HG03039 (cell line): ENCODE data around the gene RBFOX2.

ENCODE experiments used
- ATAC-seq: cut with Tn5 transposase; IDR thresholded peaks from one replicate; pipeline ENCODE4 v1.9.1; 2021; ENCODE audit warnings: mild to moderate bottlenecking, moderate library complexity; ENCODE audit not compliant: unreplicated experiment

Gene RBFOX2

GRCh38 chr22:35947794-35948425, 80.7 kb downstream of the RBFOX2 start:
- ATAC-seq, result no peak

GRCh38 chr22:35944458-35944857, 84.2 kb downstream of the RBFOX2 start:
- no peak for ATAC-seq

GRCh38 chr22:35940166-35940565, 88.5 kb downstream of the RBFOX2 start:
- no peak for ATAC-seq

- ATAC-seq, result no peak
These were observed 90.4 kb downstream of the RBFOX2 start for GRCh38 chr22:35938226-35938625.

- no peak for ATAC-seq
These were observed 97.7 kb downstream of the RBFOX2 start for GRCh38 chr22:35930933-35931332.

- no peak for ATAC-seq
These were observed 100.3 kb downstream of the RBFOX2 start for GRCh38 chr22:35928285-35928798.

GRCh38 chr22:35923026-35923425, 105.6 kb downstream of the RBFOX2 start:
- ATAC-seq, result no peak

DNA sequence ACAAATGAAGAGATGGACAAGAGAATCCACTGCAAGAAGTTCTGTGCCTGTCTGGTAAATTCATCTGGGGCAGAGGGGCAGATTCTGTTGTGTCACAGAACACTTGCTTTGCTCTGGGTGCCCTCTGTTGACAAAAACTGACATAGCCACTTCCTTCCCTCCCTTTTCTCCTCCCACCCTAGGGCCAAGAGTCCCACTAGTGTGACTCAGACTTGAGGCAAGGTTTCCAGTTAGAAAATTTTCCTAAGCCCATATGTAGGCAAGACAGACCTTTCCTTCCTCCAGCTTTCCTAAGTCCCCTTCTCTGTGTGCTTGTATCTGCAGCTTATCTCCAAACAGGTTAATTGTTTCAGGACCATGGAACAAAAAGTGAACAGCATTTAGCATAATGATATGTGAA, 106.8 kb downstream of the RBFOX2 start:
- ATAC-seq, result no peak

DNA sequence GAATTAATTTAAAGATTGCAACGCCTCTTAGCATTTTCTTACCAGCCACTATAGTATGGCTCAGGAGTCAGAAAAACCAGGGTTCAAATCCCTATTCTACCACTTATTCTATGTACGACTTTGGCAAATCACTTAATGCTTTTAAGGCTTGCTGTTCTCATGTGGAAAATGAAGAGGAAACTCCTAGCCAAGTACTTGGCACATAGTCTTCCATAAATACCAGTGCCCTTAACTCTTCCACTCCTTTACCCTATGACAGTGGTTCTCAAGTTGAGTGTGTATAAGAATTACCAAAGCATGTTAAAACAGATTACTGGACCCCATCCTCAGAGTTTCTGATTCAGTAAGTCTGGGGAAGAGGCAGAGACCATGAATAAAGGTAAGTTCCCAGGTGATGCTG, 107.6 kb downstream of the RBFOX2 start:
- ATAC-seq, result no peak

- no peak for ATAC-seq
These were observed 109.6 kb downstream of the RBFOX2 start for GRCh38 chr22:35919002-35919542.

DNA sequence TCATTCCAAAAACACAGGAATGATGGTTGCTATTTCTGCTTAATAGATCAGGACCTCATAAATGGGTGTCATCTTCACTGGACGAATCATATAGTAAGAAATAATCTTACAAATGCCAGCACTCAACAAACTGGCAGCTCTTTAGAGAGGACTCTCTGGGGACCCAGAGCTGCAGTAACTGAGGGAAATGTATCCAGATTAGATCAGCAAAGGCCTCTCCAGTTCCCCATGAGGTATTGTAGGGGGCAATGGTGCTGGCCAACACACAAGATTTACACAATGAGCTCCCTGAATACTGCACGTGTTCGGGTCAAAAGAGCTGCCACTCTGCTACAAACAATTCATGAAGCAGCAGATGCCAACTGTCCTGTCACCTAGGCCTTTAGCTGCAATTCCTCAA, 110.2 kb downstream of the RBFOX2 start:
- no peak for ATAC-seq

DNA sequence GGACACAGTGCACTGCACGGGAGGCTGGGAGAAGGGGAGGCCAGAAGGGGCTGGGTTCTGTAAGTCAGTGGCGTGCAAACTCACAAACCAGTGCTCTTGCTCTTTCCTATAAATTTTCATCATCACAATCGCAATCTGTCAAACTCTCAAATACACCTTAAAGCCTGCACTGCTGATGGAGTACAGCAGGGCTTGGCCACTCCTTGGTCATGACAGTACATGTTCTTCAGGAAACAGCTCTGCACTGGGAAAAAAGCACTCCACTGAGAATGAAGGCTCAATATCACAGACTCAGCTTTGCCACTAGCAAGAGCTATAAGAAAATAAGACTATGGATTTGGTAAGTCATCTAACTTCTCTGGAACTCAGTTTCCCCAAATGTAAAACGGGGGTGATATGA, 111.0 kb downstream of the RBFOX2 start:
- ATAC-seq, result no peak

DNA sequence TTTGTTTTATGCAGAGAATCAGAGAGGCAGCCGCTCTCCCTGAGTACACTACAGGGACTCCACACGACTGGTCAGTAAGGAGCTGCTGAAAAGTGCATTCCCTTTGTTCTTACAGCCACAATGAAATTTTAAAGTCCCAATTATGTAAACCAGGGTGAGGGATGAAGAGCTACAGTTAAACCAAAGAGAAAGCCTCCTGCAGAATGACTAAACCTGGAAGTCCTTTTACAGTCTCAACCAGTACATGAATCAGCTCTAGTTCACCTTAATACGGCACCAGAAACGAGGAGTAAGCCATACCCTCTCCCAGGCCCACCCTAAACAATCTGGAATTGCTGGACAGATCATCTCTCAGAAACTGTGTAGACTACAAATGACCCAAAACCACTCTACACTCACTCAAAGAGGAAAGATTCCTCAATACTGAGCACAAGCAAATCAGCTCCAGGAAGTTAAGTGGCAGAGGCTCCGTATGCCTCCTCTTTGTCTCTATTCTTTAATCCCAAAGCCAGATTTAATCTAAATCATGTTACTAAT, 113.1 kb downstream of the RBFOX2 start:
- no peak for ATAC-seq

- no peak for ATAC-seq
These were observed 113.8 kb downstream of the RBFOX2 start for GRCh38 chr22:35914665-35915476.

GRCh38 chr22:35914357-35914664, 114.3 kb downstream of the RBFOX2 start:
- no peak for ATAC-seq

- ATAC-seq, result no peak
These were observed 114.7 kb downstream of the RBFOX2 start for GRCh38 chr22:35913925-35914324.

DNA sequence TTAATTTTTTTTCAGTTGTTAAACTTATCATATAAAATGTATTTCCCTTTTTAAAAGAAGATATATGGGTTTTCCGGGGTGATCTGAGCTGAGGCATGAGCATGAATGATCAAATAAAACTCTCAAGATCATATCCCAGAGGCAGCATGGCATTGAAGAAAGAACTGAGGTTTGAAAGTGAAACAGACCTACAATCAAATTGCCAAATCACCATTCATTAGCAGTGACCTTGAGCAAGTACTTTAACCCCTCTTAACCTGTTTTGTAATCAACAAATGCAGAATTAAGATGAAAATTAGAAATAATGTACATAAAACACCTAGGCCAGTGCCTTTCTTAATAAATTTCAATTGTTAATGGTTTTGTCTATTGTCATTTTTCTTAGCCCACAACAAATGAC, 116.0 kb downstream of the RBFOX2 start:
- no peak for ATAC-seq

- ATAC-seq, result no peak
These were observed 116.7 kb downstream of the RBFOX2 start for GRCh38 chr22:35911877-35912276.

GRCh38 chr22:35910926-35911325, 117.7 kb downstream of the RBFOX2 start:
- no peak for ATAC-seq

DNA sequence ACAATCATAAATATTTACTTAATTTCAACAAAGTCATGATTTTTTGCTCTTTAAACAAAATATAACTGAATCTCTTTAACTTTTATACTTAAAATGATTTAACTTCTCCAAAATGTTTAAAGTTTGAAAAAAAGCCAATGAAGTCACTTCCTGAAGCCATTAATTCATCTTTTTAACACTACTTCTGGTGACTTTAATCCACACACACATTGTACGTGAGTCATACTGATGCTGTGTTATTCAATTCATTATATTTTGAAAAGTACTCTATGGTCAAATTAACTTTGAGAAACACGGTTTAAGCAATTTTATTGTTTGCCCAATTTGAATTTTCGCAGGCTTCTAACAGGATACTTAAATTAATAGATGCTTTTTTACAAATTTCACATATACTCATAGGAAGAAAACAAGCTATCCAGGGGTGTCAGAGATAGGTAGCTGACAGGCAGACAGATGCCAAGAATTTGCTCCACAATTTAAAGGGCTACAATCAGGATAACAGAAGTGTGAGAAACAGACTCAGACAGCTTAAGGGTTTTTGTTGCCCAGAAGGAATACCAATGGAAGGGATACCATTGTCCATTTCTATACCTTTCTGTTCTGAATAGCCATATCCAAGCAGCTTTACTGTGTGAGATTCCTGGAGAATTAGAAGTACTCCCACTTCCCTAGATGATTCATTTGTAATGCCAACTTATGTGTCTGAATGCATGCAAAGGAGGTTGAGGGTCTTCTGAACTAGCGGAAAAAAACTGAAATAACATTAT, 118.4 kb downstream of the RBFOX2 start:
- ATAC-seq, result no peak

GRCh38 chr22:35905894-35906293, 122.7 kb downstream of the RBFOX2 start:
- ATAC-seq, result no peak
